K562 (cell line): Measurements from ENCODE around the gene AGPAT3. TPM values are rescaled to one million over a fixed set of nuclear protein-coding genes. Genes with fewer than 3 reads are reported as not detected.

Source experiments
- CC2D1A ChIP-seq: fragments of 450-650 bp; IDR thresholded peaks from 2 replicates; pipeline ENCODE4 v1.6.1; 2017; ENCODE audit warnings: mild to moderate bottlenecking
- CREB5 ChIP-seq: fragments of 250-450 bp; sonication (Bioruptor Pico); IDR thresholded peaks from 2 replicates; pipeline ENCODE4 v1.5.0; 2020; ENCODE audit warnings: mild to moderate bottlenecking
- CTBP1 ChIP-seq: fragments of 450-650 bp; IDR thresholded peaks from 2 replicates; pipeline ENCODE4 v1.6.1; 2016; ENCODE audit warnings: borderline replicate concordance
- PBX2 ChIP-seq, 2 experiments: IDR thresholded peaks in 1 of 2; conservative IDR thresholded peaks in 1 of 2; 2 replicates each; pipeline ENCODE4 v1.6.1; 2016; ENCODE audit warnings: low read depth in 2 of 2, mild to moderate bottlenecking in 1 of 2, missing compliant biosample characterization in 1 of 2, missing genetic modification characterization in 1 of 2, moderate library complexity in 1 of 2
- RFX7 ChIP-seq: fragments of 250-450 bp; sonication (Bioruptor Pico); IDR thresholded peaks from 2 replicates; pipeline ENCODE4 v1.5.1; 2021; ENCODE audit warnings: mild to moderate bottlenecking
- ZNF146 ChIP-seq: IDR thresholded peaks from one replicate; pipeline ENCODE4 v1.6.1; 2018; ENCODE audit warnings: missing compliant biosample characterization; ENCODE audit not compliant: unreplicated experiment
- ZNF280B ChIP-seq: fragments of 250-450 bp; sonication (Bioruptor Pico); IDR thresholded peaks from 2 replicates; pipeline ENCODE4 v1.5.1; 2021; ENCODE audit warnings: mild to moderate bottlenecking
- polyA plus RNA-seq, 8 experiments: library from polyadenylated mRNA; depleted of rRNA in 4 of 8; stranded (reverse) in 5 of 8; unstranded in 3 of 8; fragments of >200 nt; fragmentation: Nextera tagmentation in 2 of 8; fragmentation: Illumina TruSeq in 1 of 8; extraction: Ambion mirVana in 2 of 8; extraction: Trizol in 1 of 8; gene quantifications; 2 replicates each; pipeline versions ENCODE4 v1.2.1 to v1.2.3, GENCODE V29; 2011 to 2014; ENCODE audit warnings: inconsistent platforms in 1 of 8, missing spikeins in 1 of 8
- total RNA-seq, 7 experiments: library from RNA; depleted of rRNA in 6 of 7; stranded (reverse); fragments of >200 nt in 6 of 7; fragmentation: Illumina TruSeq in 2 of 7; extraction: Trizol in 2 of 7; gene quantifications; 2 replicates each; pipeline versions ENCODE4 v1.2.1 to v1.2.3, GENCODE V29; 2011 to 2021; ENCODE audit warnings: low replicate concordance in 1 of 7

Gene AGPAT3
- total and polyA plus RNA-seq, 9 of the 15 experiments (the other 6 are each of a cell fraction or from before 2014, with no cell fraction given) = 1.5 to 88.4 (median 35.7) TPM

- no peak for TF ChIP-seq RFX7 (CRISPR knock-in tag)
- no peak for TF ChIP-seq ZNF280B (CRISPR knock-in tag)
- no peak for TF ChIP-seq CTBP1
- TF ChIP-seq PBX2 (CRISPR knock-in tag; IDR thresholded peaks at IDR 0.05; ENCODE audit: low read depth) = no peak
- no peak for TF ChIP-seq PBX2 (tag; conservative IDR thresholded peaks at IDR 0.05; ENCODE audit: low read depth)
- TF ChIP-seq ZNF146 = no peak
- TF ChIP-seq CC2D1A = peak; percentile 25; the same call in 1 of the 2 replicates
- no peak for TF ChIP-seq CREB5 (CRISPR knock-in tag)
Observed at GRCh38 chr21:43827015-43827611, 37.9 kb upstream of the AGPAT3 start (continued).
